ENCODE measurements around the gene ZFP1. TPM values are rescaled to one million over a fixed set of nuclear protein-coding genes. Genes with fewer than 3 reads are reported as not detected.
A peak's percentile ranks its signal among the peaks of the same experiment; 100 is the strongest.

ZFP1 gene
- total RNA-seq, 1 experiment from 2014 or later = 22.6 TPM

DNA sequence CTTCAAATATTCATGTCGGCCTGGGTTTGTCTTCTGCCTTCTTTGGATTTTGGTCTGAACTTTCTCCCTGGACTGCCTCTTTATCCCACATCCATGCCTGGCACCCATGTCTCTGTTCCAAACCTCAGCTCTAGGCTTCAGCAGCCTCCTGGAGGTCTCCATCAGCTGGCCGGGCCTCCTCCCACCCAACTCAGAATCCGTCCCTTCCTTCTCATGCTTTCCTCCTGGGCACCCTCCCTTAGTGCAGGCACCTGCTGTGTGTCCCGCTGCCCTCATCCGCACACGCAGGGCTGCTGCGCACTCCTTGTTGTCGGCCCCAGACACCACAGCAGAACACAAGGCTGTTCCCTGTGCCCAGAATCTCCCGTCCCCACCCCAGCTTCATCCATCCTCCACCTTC lies 45.7 kb upstream of the ZFP1 start:
- Histone ChIP-seq H3K4me3 (ENCODE audit: low read depth, low read length, poor library complexity, severe bottlenecking) (no peak overlapping the region), H3K9me3 (ENCODE audit: low read depth, low read length, poor library complexity, severe bottlenecking) (no peaks in the 10 kb centered on the region), H3K27me3 (replicated peaks; ENCODE audit: insufficient read depth, low read depth, low read length, poor library complexity) (no peaks in the 10 kb centered on the region), H3K4me1 (ENCODE audit: insufficient read depth, low read length, poor library complexity, severe bottlenecking) (peaks cover 57% of the 10 kb centered on the region), H3K36me3 (ENCODE audit: insufficient read depth, low read length, poor library complexity, severe bottlenecking) (no peaks in the 10 kb centered on the region), H3K27ac (ENCODE audit: low read depth, low read length, poor library complexity, severe bottlenecking) (no peak overlapping the region)
- POLR2A ChIA-PET (ENCODE audit: low non-redundant PET) = no interaction called here
- intact Hi-C loops (cut with micrococcal nuclease; ENCODE audit: unreplicated experiment) = no loop called here
- BruUV-seq (replicated peaks) = no TSS peak
- CTCF ChIA-PET = no interaction called here
- DNase-seq (ENCODE audit: low spot score) = no peak
- TF ChIP-seq EZH2 (IDR thresholded peaks at IDR 0.05; ENCODE audit: borderline replicate concordance, low read depth, low read length, poor library complexity, severe bottlenecking) = no peak
- TF ChIP-seq, protein P1, sequence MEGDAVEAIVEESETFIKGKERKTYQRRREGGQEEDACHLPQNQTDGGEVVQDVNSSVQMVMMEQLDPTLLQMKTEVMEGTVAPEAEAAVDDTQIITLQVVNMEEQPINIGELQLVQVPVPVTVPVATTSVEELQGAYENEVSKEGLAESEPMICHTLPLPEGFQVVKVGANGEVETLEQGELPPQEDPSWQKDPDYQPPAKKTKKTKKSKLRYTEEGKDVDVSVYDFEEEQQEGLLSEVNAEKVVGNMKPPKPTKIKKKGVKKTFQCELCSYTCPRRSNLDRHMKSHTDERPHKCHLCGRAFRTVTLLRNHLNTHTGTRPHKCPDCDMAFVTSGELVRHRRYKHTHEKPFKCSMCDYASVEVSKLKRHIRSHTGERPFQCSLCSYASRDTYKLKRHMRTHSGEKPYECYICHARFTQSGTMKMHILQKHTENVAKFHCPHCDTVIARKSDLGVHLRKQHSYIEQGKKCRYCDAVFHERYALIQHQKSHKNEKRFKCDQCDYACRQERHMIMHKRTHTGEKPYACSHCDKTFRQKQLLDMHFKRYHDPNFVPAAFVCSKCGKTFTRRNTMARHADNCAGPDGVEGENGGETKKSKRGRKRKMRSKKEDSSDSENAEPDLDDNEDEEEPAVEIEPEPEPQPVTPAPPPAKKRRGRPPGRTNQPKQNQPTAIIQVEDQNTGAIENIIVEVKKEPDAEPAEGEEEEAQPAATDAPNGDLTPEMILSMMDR (conservative IDR thresholded peaks at IDR 0.05; ENCODE audit: low read depth, low read length) = no peak

GRCh38 chr16:75103994-75104393 lies 44.3 kb upstream of the ZFP1 start:
- CTCF ChIA-PET = no interaction called here
- intact Hi-C loops (cut with micrococcal nuclease; ENCODE audit: unreplicated experiment) = no loop called here
- no TSS peak for BruUV-seq (replicated peaks)
- H3K4me3 ChIP-seq (ENCODE audit: low read depth, low read length, poor library complexity, severe bottlenecking) = no peak overlapping the region
- H3K36me3 ChIP-seq (ENCODE audit: insufficient read depth, low read length, poor library complexity, severe bottlenecking) = no peaks in the 10 kb centered on the region
- TF ChIP-seq, protein P1 (conservative IDR thresholded peaks at IDR 0.05; ENCODE audit: low read depth, low read length) = no peak
- TF ChIP-seq EZH2 (IDR thresholded peaks at IDR 0.05; ENCODE audit: borderline replicate concordance, low read depth, low read length, poor library complexity, severe bottlenecking) = no peak
- peaks cover 64% of the 10 kb centered on the region for H3K4me1 ChIP-seq (ENCODE audit: insufficient read depth, low read length, poor library complexity, severe bottlenecking)
- no peak for DNase-seq (ENCODE audit: low spot score)
- no peaks in the 10 kb centered on the region for H3K27me3 ChIP-seq (replicated peaks; ENCODE audit: insufficient read depth, low read depth, low read length, poor library complexity)
- H3K9me3 ChIP-seq (ENCODE audit: low read depth, low read length, poor library complexity, severe bottlenecking) = no peaks in the 10 kb centered on the region
- POLR2A ChIA-PET (ENCODE audit: low non-redundant PET) = no interaction called here
- no peak overlapping the region for H3K27ac ChIP-seq (ENCODE audit: low read depth, low read length, poor library complexity, severe bottlenecking)

GRCh38 chr16:75104836-75105235 lies 43.5 kb upstream of the ZFP1 start:
- Histone ChIP-seq H3K27me3 (replicated peaks; ENCODE audit: insufficient read depth, low read depth, low read length, poor library complexity) (no peaks in the 10 kb centered on the region), H3K27ac (ENCODE audit: low read depth, low read length, poor library complexity, severe bottlenecking) (peak overlapping the region; percentile 83), H3K9me3 (ENCODE audit: low read depth, low read length, poor library complexity, severe bottlenecking) (no peaks in the 10 kb centered on the region), H3K4me1 (ENCODE audit: insufficient read depth, low read length, poor library complexity, severe bottlenecking) (peaks cover 64% of the 10 kb centered on the region), H3K36me3 (ENCODE audit: insufficient read depth, low read length, poor library complexity, severe bottlenecking) (no peaks in the 10 kb centered on the region), H3K4me3 (ENCODE audit: low read depth, low read length, poor library complexity, severe bottlenecking) (no peak overlapping the region)
- ChIA-PET CTCF (no interaction called here), POLR2A (ENCODE audit: low non-redundant PET) (no interaction called here)
- intact Hi-C loops (cut with micrococcal nuclease; ENCODE audit: unreplicated experiment) = no loop called here
- BruUV-seq (replicated peaks) = no TSS peak
- TF ChIP-seq EZH2 (IDR thresholded peaks at IDR 0.05; ENCODE audit: borderline replicate concordance, low read depth, low read length, poor library complexity, severe bottlenecking) = no peak
- TF ChIP-seq, protein P1 (conservative IDR thresholded peaks at IDR 0.05; ENCODE audit: low read depth, low read length) = no peak
- no peak for DNase-seq (ENCODE audit: low spot score)

Data from A673 (cell line).